NCI-H82 treated with DMSO at 0.1 percent for 48 hours (cell line): ENCODE results near the gene MYO1D.
"Not testable (repeated sequence)": the region's sequence is repeated elsewhere in the genome, so short reads cannot be mapped to it uniquely, and the experiment has no call there.

ENCODE experiments used
- DNase-seq: peaks from one replicate; lab custom pipeline; 2025; ENCODE audit not compliant: unreplicated experiment; lab: John Stamatoyannopoulos, UW

Gene MYO1D

DNA sequence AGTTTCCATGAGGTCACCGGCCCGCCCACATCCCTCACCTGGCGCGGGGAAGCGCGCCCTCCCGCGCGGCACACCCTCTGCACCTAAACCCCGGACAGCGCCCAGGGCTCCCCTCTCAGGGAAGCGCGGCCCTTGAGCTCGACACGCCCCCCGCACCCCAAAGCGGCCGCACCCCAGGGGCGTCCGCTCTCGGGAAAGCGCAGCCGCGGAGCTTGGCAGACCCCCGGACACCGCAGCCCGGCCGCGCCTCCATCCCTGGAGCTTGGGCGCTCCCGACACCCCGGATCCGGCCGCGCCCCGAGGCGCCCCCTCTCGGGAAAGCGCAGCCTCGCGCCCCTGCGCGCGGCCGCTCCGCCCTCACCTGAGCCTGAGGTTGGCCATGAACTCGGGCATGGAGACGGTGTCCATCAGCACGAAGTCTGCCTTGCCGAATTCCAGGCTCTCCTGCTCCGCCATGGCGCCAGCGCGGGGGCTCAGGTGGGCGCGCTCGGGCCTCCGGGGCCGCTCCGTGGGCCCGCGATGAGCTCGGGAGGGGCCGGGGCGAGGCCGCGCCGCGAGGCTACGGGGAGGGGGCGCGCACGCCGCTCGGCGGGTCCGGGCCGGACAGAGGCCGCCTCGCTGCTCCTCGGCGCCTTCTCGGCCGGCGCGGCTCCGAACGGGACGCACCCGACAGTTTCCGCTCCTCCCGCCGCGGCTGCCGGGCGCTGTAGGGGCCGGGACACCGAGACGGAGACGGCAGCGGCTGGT, at the start of gene MYO1D:
MYO1D (minus strand) TSS at position 708 of the 747 bp plus-strand sequence; CDS start at position 456, 252 bp downstream.
- no peak for DNase-seq

DNA sequence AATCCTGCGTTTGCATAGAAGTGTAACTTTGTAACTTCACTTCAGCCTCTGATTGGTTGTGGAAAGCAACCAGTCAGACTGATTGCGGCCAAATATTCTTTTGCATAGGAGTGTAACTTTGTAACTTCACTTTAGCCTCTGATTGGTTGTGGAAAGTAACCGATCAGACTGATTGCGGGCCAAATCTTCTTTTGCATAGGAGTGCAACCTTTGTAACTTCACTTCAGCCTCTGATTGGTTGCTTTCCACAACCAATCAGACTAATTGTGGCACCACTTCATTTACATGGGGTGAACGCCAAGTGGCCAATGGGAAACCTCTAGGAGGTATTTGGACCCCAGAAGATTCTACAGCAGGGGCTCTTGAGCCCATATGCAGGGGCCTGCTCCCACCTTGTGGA, 49.3 kb upstream of the MYO1D start:
- no peak for DNase-seq

DNA sequence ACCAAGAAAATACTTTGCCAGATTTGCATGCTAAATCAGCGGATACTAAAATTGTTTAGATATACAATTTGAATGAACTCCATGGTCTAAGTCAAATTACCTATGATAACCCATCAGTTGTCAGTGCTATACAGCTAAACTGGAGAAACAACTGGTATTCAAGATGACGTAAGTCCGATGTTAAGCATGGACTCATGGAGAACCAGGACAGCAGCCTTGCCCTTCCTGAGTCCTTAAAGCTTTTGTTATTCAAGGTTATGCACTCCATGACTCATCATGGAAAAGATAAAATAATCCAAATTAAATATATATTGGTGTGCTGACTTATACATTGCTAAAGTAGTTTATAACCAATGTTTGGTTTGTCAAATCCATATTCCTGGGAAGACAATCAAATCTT, 47.0 kb upstream of the MYO1D start:
- not testable (repeated sequence) for DNase-seq

DNA sequence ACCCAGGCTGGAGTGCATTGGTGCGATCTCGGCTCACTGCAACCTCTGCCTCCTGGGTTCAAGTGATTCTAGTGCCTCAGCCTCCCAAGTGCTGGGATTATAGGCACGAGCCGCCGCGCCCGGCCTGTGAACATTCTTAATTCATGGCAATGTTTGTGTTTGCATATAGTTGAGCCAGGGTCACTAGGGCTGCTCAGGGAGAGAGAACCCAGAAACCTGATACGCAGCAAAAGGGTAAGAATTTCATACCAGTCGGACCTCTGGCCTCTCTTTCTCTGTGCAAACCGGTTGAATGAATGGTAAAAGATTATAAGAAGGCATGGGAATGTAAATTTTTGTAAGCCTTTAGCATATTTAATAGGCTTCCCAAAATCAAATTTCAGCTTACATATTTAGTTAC, 44.1 kb upstream of the MYO1D start:
- no peak for DNase-seq

DNA sequence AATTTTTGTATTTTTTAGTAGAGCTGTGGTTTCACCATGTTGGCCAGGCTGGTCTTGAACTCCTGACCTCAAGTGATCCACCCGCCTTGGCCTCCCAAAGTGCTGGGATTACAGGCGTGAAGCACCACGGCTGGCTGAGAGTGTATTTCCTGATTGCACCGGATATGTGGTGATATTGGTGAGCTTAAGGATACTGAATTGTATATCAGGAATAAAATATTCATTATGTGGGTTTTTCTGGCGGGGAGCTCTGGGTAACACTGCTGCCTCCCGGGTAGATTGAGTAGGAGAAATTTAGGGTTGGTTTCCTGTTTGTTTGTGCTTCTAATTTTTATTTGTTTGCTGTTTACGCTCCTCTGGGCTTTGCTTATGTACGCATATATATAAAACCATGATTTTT, 43.4 kb upstream of the MYO1D start:
- DNase-seq, result no peak

DNA sequence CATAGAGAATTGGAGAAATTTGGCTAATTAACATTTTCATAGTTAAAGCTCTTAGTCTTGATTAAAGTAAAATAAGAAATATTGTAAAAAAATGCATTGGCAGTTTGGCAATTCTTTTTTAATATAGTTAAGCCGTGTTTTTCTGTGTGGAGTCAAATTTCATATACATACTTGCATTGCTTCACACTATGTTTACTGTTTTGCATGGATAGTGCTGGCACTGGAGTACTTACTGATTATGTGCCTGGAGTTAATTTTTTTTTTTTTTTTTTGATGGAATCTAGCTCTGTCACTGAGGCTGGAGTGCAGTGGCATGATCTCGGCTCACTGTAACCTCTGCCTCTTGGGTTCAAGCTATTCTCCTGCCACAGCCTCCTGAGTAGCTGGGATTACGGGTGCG, 43.0 kb upstream of the MYO1D start:
- not testable (repeated sequence) for DNase-seq

DNA sequence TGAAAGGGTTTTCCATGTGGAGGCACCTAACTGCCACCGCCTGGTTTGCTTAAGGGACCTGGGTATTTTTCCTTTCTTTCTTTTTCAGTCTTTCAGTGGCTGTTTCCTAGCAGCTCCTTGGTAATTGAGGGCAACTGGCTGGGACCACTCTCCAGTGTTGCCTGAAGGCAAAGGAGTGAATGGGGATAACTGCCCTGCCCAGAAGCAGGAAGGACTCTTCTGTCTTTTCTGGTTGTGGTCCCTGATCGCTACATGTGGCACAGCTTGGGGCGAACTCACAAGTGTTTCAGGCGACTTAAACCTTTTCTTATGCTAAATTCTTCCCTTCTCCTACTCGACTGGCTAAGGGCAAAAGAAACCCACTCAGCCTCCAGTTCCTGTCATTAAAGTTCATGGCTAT, 40.9 kb upstream of the MYO1D start:
- no peak for DNase-seq

DNA sequence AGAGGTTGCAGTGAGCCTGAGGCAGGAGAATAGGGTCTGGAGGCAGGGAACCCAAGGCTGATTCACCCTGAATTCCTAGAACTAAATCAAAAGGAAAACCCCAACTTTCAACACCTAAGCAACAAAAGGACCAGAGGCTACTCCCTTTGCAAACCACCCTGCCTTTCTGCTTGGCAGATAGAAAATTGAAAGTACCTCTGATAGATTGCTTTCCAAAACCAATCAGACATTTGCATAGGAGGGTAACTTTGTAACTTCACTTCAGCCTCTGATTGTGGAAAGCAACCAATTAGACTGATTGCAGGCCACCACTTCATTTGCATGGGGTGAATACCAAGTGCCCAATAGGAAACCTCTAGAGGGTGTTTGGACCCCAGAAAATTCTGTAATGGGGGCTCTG, 40.2 kb upstream of the MYO1D start:
- DNase-seq, result no peak

DNA sequence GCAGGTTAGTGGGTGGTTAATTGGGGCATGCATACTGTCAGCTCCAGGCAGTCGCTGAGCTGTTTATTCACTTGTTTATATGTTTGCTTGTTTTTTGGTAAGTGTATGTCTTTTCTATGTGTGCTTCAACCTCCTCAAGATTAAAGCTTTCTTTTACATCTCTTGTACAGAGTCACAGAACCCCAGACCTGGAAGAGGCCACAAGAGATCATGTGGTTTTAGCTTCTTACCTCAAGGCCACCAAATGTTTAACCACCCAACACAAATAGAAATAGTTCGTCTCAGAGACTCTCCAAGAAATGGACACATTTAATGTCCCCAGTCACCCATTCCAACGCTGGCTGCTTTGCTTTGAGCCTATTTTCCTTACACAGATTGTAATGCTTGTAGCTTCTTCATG, 39.2 kb upstream of the MYO1D start:
- DNase-seq, result no peak

DNA sequence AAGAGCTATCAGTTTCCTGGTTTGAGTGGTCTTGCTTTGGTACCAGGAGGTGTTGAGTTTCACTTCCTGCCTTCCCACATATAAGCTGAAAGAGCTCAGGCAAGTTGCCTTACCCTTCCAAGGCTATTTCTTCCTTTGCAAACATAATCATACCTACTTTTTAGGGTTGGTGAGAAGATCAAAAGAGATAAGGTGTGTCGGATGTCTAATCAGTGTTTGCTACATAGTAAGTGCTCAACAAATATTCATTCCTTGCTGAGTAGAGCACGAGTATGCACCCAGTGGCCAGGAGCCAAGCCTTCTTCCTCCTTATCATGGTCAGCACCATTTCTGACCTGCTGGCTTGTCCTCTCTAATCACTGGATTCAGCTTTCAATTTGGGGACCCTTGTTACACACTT, 38.3 kb upstream of the MYO1D start:
- no peak for DNase-seq

DNA sequence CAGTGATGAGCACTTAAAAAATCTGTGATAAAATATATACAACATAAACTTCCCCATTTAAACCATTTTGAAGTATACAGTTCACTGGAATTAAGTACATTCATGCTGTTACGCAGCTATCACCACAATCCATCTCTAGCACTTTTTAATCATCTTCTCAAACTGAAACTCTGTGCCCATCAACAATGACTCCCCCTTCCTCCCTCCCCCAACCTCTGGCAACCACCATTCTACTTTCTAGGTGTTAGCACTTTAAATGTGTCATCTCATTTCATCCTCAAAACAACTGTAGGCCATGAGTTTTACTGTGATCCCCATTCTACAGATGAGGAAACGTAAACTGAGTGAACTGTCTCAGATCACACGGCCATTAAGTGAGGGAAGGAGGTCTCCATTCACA, 37.3 kb upstream of the MYO1D start:
- DNase-seq, result no peak

DNA sequence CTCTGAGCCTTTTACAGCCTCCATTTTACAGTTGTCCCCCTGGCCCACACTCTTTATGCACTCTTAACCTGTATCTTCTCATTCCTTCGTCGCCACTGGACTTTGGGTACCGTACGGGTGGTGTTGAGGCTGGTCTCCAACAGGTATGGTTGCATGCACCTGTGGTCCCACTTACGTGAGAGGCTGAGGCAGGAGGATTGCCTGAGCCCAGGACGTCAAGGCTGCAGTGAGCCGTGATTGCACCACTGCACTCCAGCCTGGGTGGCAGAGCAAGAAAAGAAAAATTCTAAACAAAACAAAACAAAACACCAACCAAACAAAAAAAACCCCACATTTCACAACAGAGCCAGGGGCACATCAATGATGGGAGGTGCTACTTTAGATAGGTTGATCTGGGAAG, 36.7 kb upstream of the MYO1D start:
- no peak for DNase-seq

DNA sequence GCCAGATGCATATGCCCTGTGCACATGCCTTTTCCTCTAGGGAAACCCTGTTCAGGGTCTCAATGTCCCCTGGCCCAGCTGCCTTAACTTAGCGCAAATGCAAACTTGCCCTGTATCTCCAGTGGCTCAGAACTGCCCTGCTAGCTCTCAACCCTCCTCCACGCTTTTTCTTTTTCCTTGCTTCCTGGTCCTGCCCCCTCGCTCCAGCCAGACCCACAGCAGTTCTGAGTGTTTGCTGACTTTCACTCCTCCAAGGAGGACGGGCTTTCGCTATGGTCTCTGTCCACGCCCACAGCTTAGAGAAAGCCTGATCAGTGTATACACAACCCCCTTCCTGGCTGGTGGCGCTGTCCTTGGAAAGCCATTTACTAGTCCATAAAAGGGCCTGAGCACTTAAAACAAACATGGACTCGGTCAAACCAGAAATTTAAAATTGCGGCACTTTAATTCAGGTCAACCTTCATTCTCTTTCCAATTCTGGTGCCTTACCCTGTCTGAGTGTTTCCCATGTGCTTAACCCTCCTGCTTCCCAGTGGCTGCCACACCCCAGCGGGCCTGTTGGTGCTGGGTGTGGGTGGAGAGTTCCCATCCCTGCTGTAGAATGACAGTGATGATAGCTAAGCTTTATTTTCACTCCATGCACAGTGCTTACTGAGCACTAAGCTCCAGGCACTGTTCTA, 35.4 kb upstream of the MYO1D start:
- DNase-seq, result no peak

DNA sequence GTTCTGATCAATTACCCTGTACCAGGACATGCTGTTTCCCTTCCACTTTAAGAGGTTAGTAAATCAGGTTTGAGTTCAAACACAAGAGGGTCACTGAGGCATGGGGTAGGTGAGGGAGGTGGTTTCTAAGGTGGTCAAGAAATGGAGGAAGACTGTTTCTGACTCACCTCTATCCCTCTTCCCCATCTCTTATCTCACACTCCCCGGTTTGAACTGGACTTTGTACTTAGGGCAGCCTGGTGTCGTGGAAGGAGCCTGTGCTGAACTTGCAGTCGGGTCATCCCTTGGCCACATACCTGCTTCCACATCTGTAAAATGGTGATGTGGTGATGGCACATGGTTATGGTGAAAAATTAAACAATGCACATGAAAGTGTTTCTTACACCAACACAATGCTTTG, 33.8 kb upstream of the MYO1D start:
- no peak for DNase-seq

DNA sequence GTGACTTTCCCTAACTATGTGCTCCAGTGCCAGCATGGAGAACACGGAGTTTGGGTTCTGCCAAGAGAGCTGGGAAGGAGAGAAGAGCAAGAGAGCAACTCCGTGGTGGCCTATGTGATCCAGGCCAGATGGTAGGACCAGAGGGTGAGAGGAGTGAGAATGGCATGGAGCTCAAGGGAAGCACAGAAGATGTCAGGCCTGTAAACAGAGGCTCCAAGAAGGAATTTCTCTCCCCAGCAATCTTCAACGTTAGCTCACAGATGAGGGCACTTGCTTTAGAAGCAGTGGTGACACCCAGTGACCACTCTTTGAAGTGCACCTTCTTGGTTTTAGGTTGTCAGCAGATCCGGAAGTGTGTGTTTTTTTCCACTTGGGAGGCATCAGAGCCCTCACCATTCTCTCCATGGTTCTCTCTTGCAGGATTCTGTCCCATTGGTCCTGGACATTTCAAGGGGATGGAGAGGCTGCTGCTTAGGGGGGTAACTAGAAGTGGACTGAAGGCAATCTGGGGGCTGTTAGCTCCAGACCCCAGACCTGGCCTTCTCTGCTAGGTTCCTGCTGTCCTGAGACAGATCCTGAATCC, 33.0 kb upstream of the MYO1D start:
- DNase-seq, result peak; percentile 38

DNA sequence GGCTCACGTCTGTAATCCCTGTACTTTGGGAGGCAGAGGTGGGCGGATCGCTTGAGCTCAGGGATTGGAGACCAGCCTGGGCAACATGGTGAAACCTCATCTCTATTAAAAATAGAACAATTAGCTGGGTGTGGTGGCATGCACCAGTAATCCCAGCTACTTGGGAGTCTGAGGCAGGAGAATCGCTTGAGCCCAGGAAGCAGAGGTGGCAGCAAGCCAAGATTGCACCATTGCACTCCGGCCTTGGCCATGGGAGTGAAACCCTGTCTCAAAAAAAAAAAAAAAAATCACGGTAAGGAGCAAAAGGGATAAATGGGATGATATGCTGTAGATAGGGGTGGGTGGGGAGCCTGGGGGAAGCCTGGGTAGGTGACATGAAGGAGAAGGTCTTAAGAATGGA, 30.7 kb upstream of the MYO1D start:
- no peak for DNase-seq

DNA sequence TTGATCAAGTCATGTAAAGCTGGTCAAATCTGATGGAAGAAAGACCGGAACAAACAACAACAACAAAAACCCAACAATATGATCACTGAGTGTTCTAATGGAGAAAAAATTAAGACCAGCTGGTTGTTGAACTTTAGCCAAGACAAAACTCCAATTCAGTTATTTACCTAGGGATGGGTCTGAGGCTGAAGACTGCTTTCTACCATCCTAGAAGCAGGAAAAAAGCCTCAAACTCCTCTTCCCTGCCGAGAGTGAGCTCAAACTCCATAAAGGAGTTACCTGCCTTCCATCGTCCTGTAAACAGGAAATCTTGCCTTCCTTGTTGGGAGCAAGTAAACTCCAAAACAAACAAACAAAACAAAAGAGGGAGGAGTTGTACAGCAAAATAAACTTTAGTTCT, 28.0 kb upstream of the MYO1D start:
- no peak for DNase-seq

DNA sequence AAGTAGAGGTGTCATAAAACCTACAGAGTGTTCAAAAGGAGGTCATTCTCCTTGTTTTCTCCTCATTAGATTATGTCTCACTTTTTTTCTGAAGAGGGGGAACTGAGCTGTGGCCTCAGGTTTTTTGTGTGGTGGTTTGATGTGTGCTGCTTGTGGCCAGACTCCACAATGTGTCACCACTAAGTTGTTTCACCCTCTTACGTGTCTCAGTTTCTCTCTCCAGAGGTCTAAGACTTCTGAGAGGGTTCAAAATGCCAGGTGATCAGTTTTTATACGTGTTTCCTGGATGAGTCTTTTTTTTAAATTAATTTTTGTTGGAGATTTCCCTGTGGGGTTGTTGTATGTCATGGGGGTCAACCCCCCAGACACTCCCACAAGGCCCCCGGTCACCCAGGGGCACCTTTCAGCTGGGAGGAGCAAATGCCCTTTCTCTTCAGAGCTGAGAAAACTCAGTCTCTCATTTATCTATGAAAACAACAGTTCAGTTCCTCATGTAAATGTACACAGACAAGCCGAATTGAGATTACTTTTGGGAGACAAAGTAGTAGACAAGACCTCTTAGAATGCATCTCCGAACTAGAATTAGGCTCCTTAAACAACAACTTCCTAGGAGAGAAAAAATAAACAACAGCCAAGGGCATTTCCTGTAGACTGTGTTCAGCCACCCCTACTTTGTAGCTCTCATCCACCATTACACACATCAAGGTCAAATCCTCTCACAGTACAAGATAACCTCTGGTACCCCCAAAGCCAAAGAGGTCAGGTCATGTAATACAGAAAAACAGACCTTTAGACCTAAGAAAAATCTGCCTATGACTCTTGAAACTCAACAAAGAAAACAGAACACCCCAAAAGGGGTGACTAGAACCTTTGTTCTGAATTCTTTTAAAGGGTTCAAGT, 27.1 kb upstream of the MYO1D start:
- no peak for DNase-seq

DNA sequence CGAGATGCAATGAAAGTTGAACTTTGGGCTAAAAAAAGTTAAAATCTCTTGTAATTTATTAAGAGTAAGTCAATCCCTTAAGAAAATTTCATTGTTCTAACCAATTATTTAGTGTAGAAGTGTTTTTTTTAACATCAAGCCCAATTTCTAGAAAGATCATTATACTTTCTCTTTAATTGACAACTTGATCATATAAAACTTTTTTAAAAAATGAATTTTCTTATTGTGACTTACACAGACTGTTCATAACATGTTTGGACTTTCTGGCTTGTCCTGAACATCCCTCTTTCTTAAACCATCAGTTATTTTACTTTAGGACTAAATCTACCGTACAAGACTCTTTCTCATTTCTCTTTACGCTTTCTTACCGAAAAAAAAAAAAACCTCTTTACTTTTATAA, 24.8 kb upstream of the MYO1D start:
- DNase-seq, result no peak

DNA sequence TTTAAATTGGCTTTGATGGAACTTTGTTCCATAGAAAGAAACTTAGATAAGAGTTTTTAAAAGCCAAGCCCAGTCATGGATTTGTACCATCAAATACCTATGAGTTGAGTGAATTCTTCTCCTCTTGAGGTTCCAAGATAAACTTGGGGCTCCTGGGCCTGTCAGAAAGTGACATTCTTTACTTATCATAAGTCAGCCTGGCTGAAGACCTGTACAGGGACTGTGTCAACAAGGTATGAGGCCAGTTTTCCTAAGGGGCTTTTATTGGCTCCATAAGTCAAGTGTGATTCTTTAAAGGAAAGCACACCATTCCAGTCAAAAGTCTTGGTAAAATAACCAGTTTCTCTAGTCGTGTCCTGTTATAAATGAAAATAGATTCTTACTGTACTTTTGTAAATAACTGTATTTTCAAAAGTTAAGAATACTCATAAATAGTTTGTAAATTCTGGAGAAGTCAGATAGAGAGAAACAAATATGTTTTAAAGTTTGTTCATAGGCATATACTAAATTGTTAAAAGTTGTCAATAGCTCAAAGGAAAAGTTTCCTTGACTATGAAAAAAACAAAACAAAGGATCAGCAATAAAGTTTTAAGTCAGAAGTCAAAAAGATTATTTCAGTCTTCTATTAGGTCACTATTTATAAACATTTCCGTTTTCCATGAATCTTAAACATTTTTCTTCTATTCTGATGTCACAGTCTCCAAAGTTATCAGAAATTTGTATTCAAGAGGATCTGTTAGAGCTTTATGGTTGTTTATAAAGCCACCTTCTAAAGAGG, 22.5 kb upstream of the MYO1D start:
- DNase-seq, result no peak
